Spleen (tissue), 11 donors: ENCODE results near the gene GLYATL3. TPM values are rescaled to one million over a fixed set of nuclear protein-coding genes. Genes with fewer than 3 reads are reported as not detected.

Experiments used
- DNase-seq: peaks from one replicate; pipeline ENCODE4 v3.0.0-alpha.2; 2020
- H3K27ac ChIP-seq, 8 donors: fragments of 200-600 bp; sonication (generic) in 7 of 8; 1 replicate in 4 of 8; 2 replicates in 4 of 8; pipeline versions ENCODE4 v1.5.0 to v1.8.0; 2016 to 2021; ENCODE audit warnings: inconsistent platforms in 4 of 8, mild to moderate bottlenecking in 4 of 8, moderate library complexity in 1 of 8
- H3K27me3 ChIP-seq, 7 donors: fragments of 200-600 bp; sonication (generic) in 6 of 7; replicated peaks in 1 of 7; 1 replicate in 4 of 7; 2 replicates in 3 of 7; pipeline versions ENCODE4 v1.5.0 to v1.8.0; 2016 to 2021; ENCODE audit warnings: inconsistent platforms in 3 of 7, mild to moderate bottlenecking in 1 of 7
- H3K36me3 ChIP-seq, 6 donors: fragments of 200-600 bp; sonication (generic) in 5 of 6; 1 replicate in 4 of 6; 2 replicates in 2 of 6; pipeline versions ENCODE4 v1.5.0 to v1.8.0; 2016 to 2021; ENCODE audit warnings: inconsistent platforms in 2 of 6
- H3K4me1 ChIP-seq, 6 donors: fragments of 200-600 bp; sonication (generic) in 5 of 6; 1 replicate in 3 of 6; 2 replicates in 3 of 6; pipeline versions ENCODE4 v1.5.0 to v1.8.0; 2016 to 2021; ENCODE audit warnings: inconsistent platforms in 3 of 6
- H3K4me3 ChIP-seq, 8 donors: fragments of 200-600 bp; sonication (generic) in 7 of 8; 1 replicate in 4 of 8; 2 replicates in 4 of 8; pipeline versions ENCODE4 v1.5.0 to v1.8.0; 2016 to 2021; ENCODE audit warnings: inconsistent platforms in 4 of 8, mild to moderate bottlenecking in 4 of 8, moderate library complexity in 2 of 8
- H3K9me3 ChIP-seq, 8 donors: fragments of 200-600 bp; sonication (generic) in 7 of 8; 1 replicate in 4 of 8; 2 replicates in 4 of 8; pipeline versions ENCODE4 v1.5.0 to v1.8.0; 2016 to 2021; ENCODE audit warnings: inconsistent platforms in 4 of 8
- CTCF ChIP-seq, 11 experiments: fragments of 200-600 bp in 7 of 11; fragments of 450-650 bp in 4 of 11; sonication (generic) in 4 of 11; IDR thresholded peaks in 8 of 11; conservative IDR thresholded peaks in 3 of 11; 1 replicate in 7 of 11; 2 replicates in 4 of 11; pipeline versions ENCODE4 v1.4.0 to v1.8.0; 2016 to 2021; ENCODE audit warnings: antibody characterized with exemption in 11 of 11, inconsistent platforms in 4 of 11, mild to moderate bottlenecking in 1 of 11
- POLR2A ChIP-seq, 3 donors: fragments of 450-650 bp; IDR thresholded peaks; one replicate each; pipeline ENCODE4 v1.5.1; 2017; ENCODE audit warnings: antibody characterized with exemption in 3 of 3, mild to moderate bottlenecking in 1 of 3
- POLR2AphosphoS5 ChIP-seq, 3 donors: sonication (generic); formaldehyde crosslinking; IDR thresholded peaks; one replicate each; pipeline ENCODE4 v1.5.1; 2017; ENCODE audit warnings: antibody characterized with exemption in 3 of 3
- WGBS, 5 donors: extraction: QIAGEN DNeasy Blood & Tissue Kit in 3 of 5; methylation state at CpG; one replicate each; pipeline versions ENCODE4 v1.1.5 to v1.1.7; 2013 to 2018; 5-methylcytosine and 5-hydroxymethylcytosine counted together
- intact Hi-C: fragments of 100-400 bp; cut with DNase I; formaldehyde crosslinking; loops from one replicate; pipeline ENCODE4 v1.15.0; 2023; ENCODE audit warnings: low total_unique reads
- polyA plus RNA-seq, 3 donors: library from polyadenylated mRNA; stranded (reverse); fragments of 200-250 nt; gene quantifications; one replicate each; pipeline ENCODE4 v1.2.1, GENCODE V29; 2013
- total RNA-seq, 7 donors: library from RNA; depleted of rRNA in 3 of 7; stranded (reverse); fragments of >200 nt in 3 of 7; fragmentation: NEBNext Ultra II Directional in 4 of 7; extraction: Animal tissue kit (Norgen Biotek cat#: 25700) in 4 of 7; gene quantifications; one replicate each; pipeline versions ENCODE4 v1.1.0 to v1.2.1, GENCODE V29; 2016 to 2021
- donor health status: healthy with polysubstance abuse.
- donor health status: DM: no; HTN: no; CAD: no; lungs with moderate emphysema.
- donor health status: DM: no; HTN: no; CAD: no.
- donor health status: Bipolar disorder and iron deficiency.
- donor health status: healthy.
- donor health status: DM: no; HTN: no; CAD: no.
- donor health status: DM: yes; HTN: yes; CAD: no.

GLYATL3 gene
- total and polyA plus RNA-seq, 10 donors = not detected

GRCh38 chr6:49514571-49515484 is 15.1 kb downstream of the GLYATL3 start:
- intact Hi-C loops = no loop called here
- 69 to 76% (median 75%) methylated on average over 8 of the region's 8 CpGs for WGBS, 5 donors
- H3K27me3 ChIP-seq = peaks cover 0 to 11% (median 0%) of the 10 kb centered on the region in 7 donors

GRCh38 chr6:49515485-49516146 is 15.9 kb downstream of the GLYATL3 start:
- Histone ChIP-seq H3K9me3 (no peaks in the 10 kb centered on the region), H3K36me3 (no peaks in the 10 kb centered on the region), H3K4me3 (no peak overlapping the region), H3K27me3 (peaks cover 0 to 11% (median 0%) of the 10 kb centered on the region in 7 donors), H3K4me1 (no peaks in the 10 kb centered on the region), H3K27ac (no peak overlapping the region)
- no peak for TF ChIP-seq POLR2AphosphoS5 (IDR thresholded peaks at IDR 0.05)
- TF ChIP-seq POLR2A (IDR thresholded peaks at IDR 0.05) = no peak
- no peak for TF ChIP-seq CTCF (IDR thresholded peaks at IDR 0.05 in 8 of 11, conservative IDR thresholded peaks at IDR 0.05 in 3 of 11)
- WGBS, 5 donors = 67 to 76% (median 72%) methylated on average over 10 of the region's 10 CpGs
- intact Hi-C loops = no loop called here
- DNase-seq = no peak

More at GRCh38 chr6:49514571-49515484, 15.1 kb downstream of the GLYATL3 start:
- no peaks in the 10 kb centered on the region for H3K36me3 ChIP-seq
- DNase-seq = no peak
- TF ChIP-seq POLR2AphosphoS5 (IDR thresholded peaks at IDR 0.05) (no peak), POLR2A (IDR thresholded peaks at IDR 0.05) (no peak), CTCF (IDR thresholded peaks at IDR 0.05 in 8 of 11, conservative IDR thresholded peaks at IDR 0.05 in 3 of 11) (no peak)
- no peak overlapping the region for H3K4me3 ChIP-seq
- H3K4me1 ChIP-seq = no peaks in the 10 kb centered on the region
- H3K9me3 ChIP-seq = no peaks in the 10 kb centered on the region
- H3K27ac ChIP-seq = no peak overlapping the region

- TF ChIP-seq POLR2AphosphoS5 (IDR thresholded peaks at IDR 0.05) (no peak), POLR2A (IDR thresholded peaks at IDR 0.05) (no peak), CTCF (IDR thresholded peaks at IDR 0.05 in 8 of 11, conservative IDR thresholded peaks at IDR 0.05 in 3 of 11) (no peak)
- H3K27me3 ChIP-seq = peaks cover 0 to 11% (median 0%) of the 10 kb centered on the region in 7 donors
- no peaks in the 10 kb centered on the region for H3K4me1 ChIP-seq
- no peak overlapping the region for H3K4me3 ChIP-seq
- no peak for DNase-seq
- WGBS, 5 donors = 79 to 92% (median 84%) methylated on average over 4 of the region's 4 CpGs
- no peaks in the 10 kb centered on the region for H3K9me3 ChIP-seq
- H3K36me3 ChIP-seq = no peaks in the 10 kb centered on the region
- intact Hi-C loops = no loop called here
- H3K27ac ChIP-seq = no peak overlapping the region
Measured at GRCh38 chr6:49516147-49516505, 16.4 kb downstream of the GLYATL3 start.

- 82 to 92% (median 85%) methylated on average over 2 of the region's 2 CpGs for WGBS, 5 donors
- H3K4me3 ChIP-seq = no peak overlapping the region
- TF ChIP-seq POLR2AphosphoS5 (IDR thresholded peaks at IDR 0.05) = no peak
- no peak for TF ChIP-seq CTCF (IDR thresholded peaks at IDR 0.05 in 8 of 11, conservative IDR thresholded peaks at IDR 0.05 in 3 of 11)
- TF ChIP-seq POLR2A (IDR thresholded peaks at IDR 0.05) = no peak
Measured at GRCh38 chr6:49517919-49518318, 18.2 kb downstream of the GLYATL3 start.

More at GRCh38 chr6:49517919-49518318, 18.2 kb downstream of the GLYATL3 start:
- intact Hi-C loops = no loop called here
- no peaks in the 10 kb centered on the region for H3K4me1 ChIP-seq
- no peaks in the 10 kb centered on the region for H3K9me3 ChIP-seq
- no peak overlapping the region for H3K27ac ChIP-seq
- H3K36me3 ChIP-seq = no peaks in the 10 kb centered on the region
- peaks cover 0 to 5% (median 0%) of the 10 kb centered on the region in 7 donors for H3K27me3 ChIP-seq
- no peak for DNase-seq
